ENCODE results near the gene LCA5L. TPM values are rescaled to one million over a fixed set of nuclear protein-coding genes. Genes with fewer than 3 reads are reported as not detected.

Gene LCA5L
- total RNA-seq, 4 donors from 2014 or later: 0.66 to 5.9 (median 1.9) TPM; not detected in 1

GRCh38 chr21:39472786-39473185 is 27.2 kb upstream of the LCA5L start:
- TF ChIP-seq EP300 (IDR thresholded peaks at IDR 0.05): no peak
- TF ChIP-seq, protein P1, sequence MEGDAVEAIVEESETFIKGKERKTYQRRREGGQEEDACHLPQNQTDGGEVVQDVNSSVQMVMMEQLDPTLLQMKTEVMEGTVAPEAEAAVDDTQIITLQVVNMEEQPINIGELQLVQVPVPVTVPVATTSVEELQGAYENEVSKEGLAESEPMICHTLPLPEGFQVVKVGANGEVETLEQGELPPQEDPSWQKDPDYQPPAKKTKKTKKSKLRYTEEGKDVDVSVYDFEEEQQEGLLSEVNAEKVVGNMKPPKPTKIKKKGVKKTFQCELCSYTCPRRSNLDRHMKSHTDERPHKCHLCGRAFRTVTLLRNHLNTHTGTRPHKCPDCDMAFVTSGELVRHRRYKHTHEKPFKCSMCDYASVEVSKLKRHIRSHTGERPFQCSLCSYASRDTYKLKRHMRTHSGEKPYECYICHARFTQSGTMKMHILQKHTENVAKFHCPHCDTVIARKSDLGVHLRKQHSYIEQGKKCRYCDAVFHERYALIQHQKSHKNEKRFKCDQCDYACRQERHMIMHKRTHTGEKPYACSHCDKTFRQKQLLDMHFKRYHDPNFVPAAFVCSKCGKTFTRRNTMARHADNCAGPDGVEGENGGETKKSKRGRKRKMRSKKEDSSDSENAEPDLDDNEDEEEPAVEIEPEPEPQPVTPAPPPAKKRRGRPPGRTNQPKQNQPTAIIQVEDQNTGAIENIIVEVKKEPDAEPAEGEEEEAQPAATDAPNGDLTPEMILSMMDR (IDR thresholded peaks at IDR 0.05): no peak
- TF ChIP-seq POLR2A (IDR thresholded peaks at IDR 0.05): no peak
- WGBS, 2 donors: 76 to 78% methylated on average over 4 of the region's 4 CpGs

DNA sequence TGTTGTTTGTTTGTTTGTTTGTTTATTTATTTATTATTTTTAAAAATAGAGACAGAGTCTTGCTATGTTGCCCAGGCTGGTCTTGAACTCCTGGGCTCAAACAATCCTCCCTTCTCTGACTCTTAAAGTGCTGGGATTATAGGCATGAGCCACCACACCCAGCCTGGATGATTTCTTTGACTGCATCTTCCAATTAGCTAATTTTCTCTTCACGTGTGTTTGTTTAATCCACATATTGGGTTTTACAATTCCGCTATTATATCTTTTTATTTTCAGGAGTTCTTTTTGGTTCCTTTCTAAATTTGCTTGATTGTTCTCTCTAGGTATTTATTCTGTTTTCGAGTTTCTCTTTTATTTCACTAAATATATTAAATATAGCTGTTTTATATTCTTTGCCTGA is 26.0 kb upstream of the LCA5L start:
- 97 to 98% methylated on average over 3 of the region's 3 CpGs for WGBS, 2 donors
- no peak overlapping the region for H3K27ac ChIP-seq
- DNase-seq (ENCODE audit: low spot score in 2 of 2): no peak

More at GRCh38 chr21:39472786-39473185, 27.2 kb upstream of the LCA5L start:
- Histone ChIP-seq H3K27me3 (no peaks in the 10 kb centered on the region), H3K4me1 (no peaks in the 10 kb centered on the region), H3K9me3 (no peaks in the 10 kb centered on the region), H3K27ac (no peak overlapping the region), H3K4me3 (no peak overlapping the region), H3K36me3 (peaks cover 0 to 10% (median 0%) of the 10 kb centered on the region in 3 donors)
- no peak for DNase-seq (ENCODE audit: low spot score in 2 of 2)

GRCh38 chr21:39468559-39468958 is 23.0 kb upstream of the LCA5L start:
- Histone ChIP-seq H3K4me3 (no peak overlapping the region), H3K9me3 (no peaks in the 10 kb centered on the region), H3K27ac (no peak overlapping the region), H3K4me1 (no peaks in the 10 kb centered on the region), H3K27me3 (no peaks in the 10 kb centered on the region), H3K36me3 (peaks cover 0 to 16% (median 0%) of the 10 kb centered on the region in 3 donors)
- 79 to 88% methylated on average over 1 of the region's 1 CpG for WGBS, 2 donors
- no peak for TF ChIP-seq POLR2A (IDR thresholded peaks at IDR 0.05)
- no peak for TF ChIP-seq EP300 (IDR thresholded peaks at IDR 0.05)
- TF ChIP-seq, protein P1 (IDR thresholded peaks at IDR 0.05): no peak
- DNase-seq (ENCODE audit: low spot score in 2 of 2): no peak

More for the DNA sequence above, 26.0 kb upstream of the LCA5L start:
- Histone ChIP-seq H3K27me3 (no peaks in the 10 kb centered on the region), H3K36me3 (peaks cover 0 to 12% (median 0%) of the 10 kb centered on the region in 3 donors), H3K4me1 (no peaks in the 10 kb centered on the region), H3K4me3 (no peak overlapping the region), H3K9me3 (no peaks in the 10 kb centered on the region)
- TF ChIP-seq POLR2A (IDR thresholded peaks at IDR 0.05) (no peak), EP300 (IDR thresholded peaks at IDR 0.05) (no peak)
- TF ChIP-seq, protein P1 (IDR thresholded peaks at IDR 0.05): no peak

DNA sequence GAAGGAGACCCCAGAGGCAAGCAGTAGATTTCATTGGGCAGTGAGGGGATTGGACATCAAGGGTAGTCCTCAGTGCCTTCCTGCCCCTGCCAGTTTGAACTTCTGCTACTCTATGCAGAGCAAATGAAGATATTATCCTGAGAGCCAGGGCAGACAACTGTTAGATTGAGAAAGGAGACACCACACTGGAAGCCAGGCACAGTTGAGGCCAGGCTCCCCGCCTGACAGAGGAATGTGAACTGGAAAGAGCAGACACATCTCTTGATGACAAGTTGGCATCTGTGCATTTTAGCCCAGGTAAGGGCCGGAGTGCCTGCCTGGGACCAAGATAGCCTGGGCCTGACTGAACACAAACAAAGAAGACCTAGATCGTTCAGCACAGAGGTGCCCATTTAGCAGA is 22.2 kb upstream of the LCA5L start:
- no peak overlapping the region for H3K4me3 ChIP-seq

GRCh38 chr21:39466584-39466983 is 21.0 kb upstream of the LCA5L start:
- DNase-seq (ENCODE audit: low spot score in 2 of 2): no peak
- Histone ChIP-seq H3K27me3 (no peaks in the 10 kb centered on the region), H3K4me3 (no peak overlapping the region), H3K9me3 (no peaks in the 10 kb centered on the region), H3K4me1 (no peaks in the 10 kb centered on the region), H3K27ac (no peak overlapping the region), H3K36me3 (peaks cover 0 to 22% (median 0%) of the 10 kb centered on the region in 3 donors)
- TF ChIP-seq POLR2A (IDR thresholded peaks at IDR 0.05): no peak
- no peak for TF ChIP-seq EP300 (IDR thresholded peaks at IDR 0.05)
- TF ChIP-seq, protein P1 (IDR thresholded peaks at IDR 0.05): no peak

More for the DNA sequence above, 22.2 kb upstream of the LCA5L start:
- H3K36me3 ChIP-seq: peaks cover 0 to 21% (median 0%) of the 10 kb centered on the region in 3 donors
- no peak overlapping the region for H3K27ac ChIP-seq
- H3K9me3 ChIP-seq: no peaks in the 10 kb centered on the region
- TF ChIP-seq POLR2A (IDR thresholded peaks at IDR 0.05) (no peak), EP300 (IDR thresholded peaks at IDR 0.05) (no peak)
- TF ChIP-seq, protein P1 (IDR thresholded peaks at IDR 0.05): no peak
- no peaks in the 10 kb centered on the region for H3K4me1 ChIP-seq
- no peaks in the 10 kb centered on the region for H3K27me3 ChIP-seq
- DNase-seq (ENCODE audit: low spot score in 2 of 2): no peak
- 91 to 100% methylated on average over 3 of the region's 3 CpGs for WGBS, 2 donors

Measured in tibial nerve (tissue), 4 donors.